HepG2 (cell line): Measurements from ENCODE around the gene THBD. TPM values are rescaled to one million over a fixed set of nuclear protein-coding genes. Genes with fewer than 3 reads are reported as not detected.

Source experiments
- ATAC-seq: fragments of 200-7000 bp; cut with Tn5 transposase; 3 replicates; pipeline ENCODE4 v1.9.1; 2020; ENCODE audit warnings: mild to moderate bottlenecking, moderate library complexity
- BruUV-seq: library from RNA; stranded (reverse); fragments of 400-500 nt; replicated peaks from 2 replicates; lab custom pipeline; 2021; lab: Mats Ljungman, UMichigan
- CTCF ChIA-PET: fragments of 300-600 bp; formaldehyde crosslinking; extraction: SDS; loops from one replicate; lab custom pipeline; 2021; ENCODE audit warnings: low total read pairs, inconsistent platforms, low intra/inter-chr PET ratio; lab: Yijun Ruan, JAX
- POLR2A ChIA-PET: fragments of 350-600 bp; sonication (Branson Sonifier 250); formaldehyde crosslinking; loops from one replicate; lab custom pipeline; 2020; ENCODE audit warnings: antibody characterized with exemption, inconsistent platforms; lab: Yijun Ruan, JAX
- DNase-seq: peaks from one replicate; pipeline ENCODE4 v3.0.0-alpha.2; 2015; ENCODE audit warnings: low spot score
- FAIRE-seq: peaks from 3 replicates; lab custom pipeline; 2011; peaks lifted over from hg19 to GRCh38; lab: Jason Lieb, UNC
- H2AFZ ChIP-seq: one replicate; pipeline ENCODE4 v1.6.1; 2011; ENCODE audit warnings: low read length, inconsistent platforms
- H3K27ac ChIP-seq: fragments of 300-600 bp; 3 replicates; pipeline ENCODE4 v1.8.0; 2011; ENCODE audit warnings: mixed run types, mild to moderate bottlenecking, mixed read lengths, low read length, inconsistent platforms; ENCODE audit not compliant: insufficient read depth; ENCODE audit errors: extremely low read length
- H3K27me3 ChIP-seq, 2 experiments: fragments of 200-600 bp in 1 of 2; 2 replicates in 1 of 2; 3 replicates in 1 of 2; pipeline versions ENCODE4 v1.6.0 to v1.8.0; 2011; ENCODE audit warnings: low read length in 2 of 2, mild to moderate bottlenecking in 2 of 2, moderate library complexity in 2 of 2, inconsistent platforms in 1 of 2; ENCODE audit not compliant: insufficient read depth in 2 of 2, control insufficient read depth in 1 of 2
- H3K36me3 ChIP-seq, 2 experiments: fragments of 200-600 bp in 1 of 2; replicated peaks in 1 of 2; 2 replicates in 1 of 2; 3 replicates in 1 of 2; pipeline versions ENCODE4 v1.5.1 to v1.8.0; 2011; ENCODE audit warnings: low read length in 2 of 2, inconsistent platforms in 1 of 2; ENCODE audit not compliant: insufficient read depth in 2 of 2, control insufficient read depth in 1 of 2
- H3K4me1 ChIP-seq: 2 replicates; pipeline ENCODE4 v1.5.1; 2012; ENCODE audit warnings: low read length, inconsistent platforms; ENCODE audit not compliant: insufficient read depth
- H3K4me2 ChIP-seq: 2 replicates; pipeline ENCODE4 v1.6.0; 2011; ENCODE audit warnings: low read depth, low read length, inconsistent platforms
- H3K4me3 ChIP-seq, 3 experiments: fragments of 200-600 bp in 1 of 3; sonication (generic), shearing (Covaris generic) in 1 of 3; replicated peaks in 1 of 3; 2 replicates each; pipeline ENCODE4 v1.5.1; 2011 to 2016; ENCODE audit warnings: low read length in 3 of 3, inconsistent platforms in 2 of 3, low read depth in 2 of 3, mild to moderate bottlenecking in 2 of 3, control low read depth in 1 of 3, mixed read lengths in 1 of 3; ENCODE audit not compliant: insufficient read depth in 1 of 3
- H3K79me2 ChIP-seq: one replicate; pipeline ENCODE4 v1.6.1; 2011; ENCODE audit warnings: low read length, inconsistent platforms; ENCODE audit not compliant: insufficient read depth
- H3K9ac ChIP-seq: 2 replicates; pipeline ENCODE4 v1.6.0; 2011; ENCODE audit warnings: mild to moderate bottlenecking, low read depth, low read length, inconsistent platforms; ENCODE audit not compliant: insufficient read depth
- H3K9me3 ChIP-seq: 2 replicates; pipeline ENCODE4 v1.5.1; 2012; ENCODE audit warnings: mild to moderate bottlenecking, low read length
- H4K20me1 ChIP-seq: 2 replicates; pipeline ENCODE4 v1.6.0; 2011; ENCODE audit warnings: inconsistent platforms, mild to moderate bottlenecking, low read length, moderate library complexity; ENCODE audit not compliant: insufficient read depth
- ATF1 ChIP-seq: IDR thresholded peaks from 2 replicates; pipeline ENCODE4 v1.6.1; 2016; ENCODE audit warnings: mild to moderate bottlenecking, control low read depth
- CENPX ChIP-seq: sonication (generic); formaldehyde crosslinking; IDR thresholded peaks from 2 replicates; pipeline ENCODE4 v1.9.0; 2021; ENCODE audit warnings: mild to moderate bottlenecking, missing genetic modification reagents, moderate library complexity
- DMAP1 ChIP-seq: IDR thresholded peaks from 2 replicates; pipeline ENCODE4 v1.6.1; 2016
- FOXP1 ChIP-seq, 2 experiments: fragments of 450-650 bp in 1 of 2; IDR thresholded peaks; 2 replicates each; pipeline ENCODE4 v1.6.1; 2017 to 2018; ENCODE audit warnings: antibody characterized with exemption in 1 of 2
- HDAC6 ChIP-seq: fragments of 200-600 bp; sonication (generic); IDR thresholded peaks from 2 replicates; pipeline ENCODE4 v1.7.0; 2017; ENCODE audit warnings: mild to moderate bottlenecking, antibody characterized with exemption, low read length, low read depth
- MIER3 ChIP-seq: IDR thresholded peaks from 2 replicates; pipeline ENCODE4 v1.6.1; 2016; ENCODE audit warnings: missing compliant biosample characterization, borderline replicate concordance
- MXD4 ChIP-seq: IDR thresholded peaks from 2 replicates; pipeline ENCODE4 v1.6.1; 2016; ENCODE audit warnings: mild to moderate bottlenecking, missing biosample characterization, missing genetic modification reagents
- NFRKB ChIP-seq: fragments of 450-650 bp; IDR thresholded peaks from 2 replicates; pipeline ENCODE4 v1.6.1; 2017
- NR2F1 ChIP-seq, 2 experiments: fragments of 450-650 bp in 1 of 2; formaldehyde crosslinking in 1 of 2; IDR thresholded peaks; 2 replicates each; pipeline versions ENCODE4 v1.5.0 to v1.6.1; 2016 to 2020; ENCODE audit warnings: mild to moderate bottlenecking in 1 of 2, missing compliant biosample characterization in 1 of 2, missing genetic modification reagents in 1 of 2, moderate library complexity in 1 of 2
- TAF15 ChIP-seq: fragments of 200-400 bp; formaldehyde crosslinking; IDR thresholded peaks from one replicate; pipeline ENCODE4 v1.6.1; 2018; ENCODE audit warnings: mild to moderate bottlenecking, low read depth, low read length; ENCODE audit not compliant: poor library complexity, severe bottlenecking
- WIZ ChIP-seq: sonication (generic); formaldehyde crosslinking; IDR thresholded peaks from 2 replicates; pipeline ENCODE4 v1.5.1; 2020; ENCODE audit warnings: mild to moderate bottlenecking, missing genetic modification reagents
- ZNF562 ChIP-seq: sonication (generic); formaldehyde crosslinking; IDR thresholded peaks from 2 replicates; pipeline ENCODE4 v1.8.0; 2022; ENCODE audit warnings: missing genetic modification reagents, borderline replicate concordance
- ZNF569 ChIP-seq: sonication (generic); formaldehyde crosslinking; IDR thresholded peaks from 2 replicates; pipeline ENCODE4 v1.5.0; 2020; ENCODE audit warnings: mild to moderate bottlenecking, missing genetic modification reagents, moderate library complexity, borderline replicate concordance
- ZNF598 ChIP-seq: sonication (generic); formaldehyde crosslinking; IDR thresholded peaks from 2 replicates; pipeline ENCODE4 v1.5.1; 2020; ENCODE audit warnings: mild to moderate bottlenecking, missing genetic modification reagents, borderline replicate concordance
- ZNF644 ChIP-seq: IDR thresholded peaks from 2 replicates; pipeline ENCODE4 v1.6.1; 2016; ENCODE audit warnings: low read depth
- ZSCAN22 ChIP-seq: sonication (generic); formaldehyde crosslinking; IDR thresholded peaks from 2 replicates; pipeline ENCODE4 v1.4.0; 2020; ENCODE audit warnings: mild to moderate bottlenecking, missing genetic modification reagents
- WGBS: methylation state at CpG from one replicate; pipeline ENCODE4 v1.1.6; 2017; ENCODE audit warnings: low lambda C conversion rate; 5-methylcytosine and 5-hydroxymethylcytosine counted together
- in situ Hi-C: cut with HindIII; loops from 2 replicates; pipeline ENCODE4 v1.10.0; 2017; ENCODE audit warnings: low pct_unique_long_range_greater_than_20kb; ENCODE audit not compliant: extremely low pct_ligation_motif_present
- intact Hi-C: fragments of 100-400 bp; cut with micrococcal nuclease; formaldehyde crosslinking; loops from one replicate; pipeline ENCODE4 v1.10.0; 2022; ENCODE audit not compliant: unreplicated experiment
- polyA plus RNA-seq, 8 experiments: library from polyadenylated mRNA; depleted of rRNA in 3 of 8; stranded (reverse) in 7 of 8; unstranded in 1 of 8; fragments of >200 nt; fragmentation: Illumina TruSeq in 4 of 8; extraction: Trizol in 4 of 8; gene quantifications; 2 replicates each; pipeline versions ENCODE4 v1.2.1 to v1.2.3, GENCODE V29; 2011 to 2016; ENCODE audit warnings: low read depth in 4 of 8, missing spikeins in 1 of 8, mixed read lengths in 1 of 8; ENCODE audit not compliant: insufficient read depth in 1 of 8
- total RNA-seq, 5 experiments: library from RNA; depleted of rRNA; stranded (reverse); fragments of >200 nt; fragmentation: Illumina TruSeq; extraction: Trizol; gene quantifications; 2 replicates each; pipeline ENCODE4 v1.2.3, GENCODE V29; 2016; ENCODE audit warnings: low read depth in 1 of 5
- TF ChIP-seq, protein P1 (sequence below): sonication (generic); formaldehyde crosslinking; IDR thresholded peaks from 2 replicates; pipeline ENCODE4 v1.9.0; 2021; ENCODE audit warnings: missing genetic modification reagents, borderline replicate concordance
- TF ChIP-seq, protein P2 (sequence below): sonication (generic); formaldehyde crosslinking; IDR thresholded peaks from 2 replicates; pipeline ENCODE4 v1.9.0; 2021; ENCODE audit warnings: missing genetic modification reagents, mild to moderate bottlenecking, borderline replicate concordance
- TF ChIP-seq, protein P3 (sequence below): sonication (generic); formaldehyde crosslinking; conservative IDR thresholded peaks from 2 replicates; pipeline ENCODE4 v1.8.1; 2023; ENCODE audit warnings: missing genetic modification reagents

THBD gene
- total and polyA plus RNA-seq, 2 of the 13 experiments (the other 11 are each of a cell fraction or from before 2014, with no cell fraction given), result 0.03 TPM; not detected in 1

DNA sequence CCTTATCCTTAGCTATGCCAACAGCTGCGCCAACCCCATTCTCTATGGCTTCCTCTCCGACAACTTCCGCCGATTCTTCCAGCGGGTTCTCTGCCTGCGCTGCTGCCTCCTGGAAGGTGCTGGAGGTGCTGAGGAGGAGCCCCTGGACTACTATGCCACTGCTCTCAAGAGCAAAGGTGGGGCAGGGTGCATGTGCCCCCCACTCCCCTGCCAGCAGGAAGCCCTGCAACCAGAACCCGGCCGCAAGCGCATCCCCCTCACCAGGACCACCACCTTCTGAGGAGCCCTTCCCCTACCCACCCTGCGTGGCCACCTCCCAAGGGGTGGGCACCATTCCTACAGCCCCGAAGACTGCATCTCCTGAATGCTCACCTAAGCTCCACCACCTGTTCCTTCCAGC is 13.1 kb downstream of the THBD start:
- Histone ChIP-seq H3K4me2 (no peak overlapping the region), H3K79me2 (no peaks in the 10 kb centered on the region), H3K4me1 (no peaks in the 10 kb centered on the region), H3K4me3 (no peak overlapping the region), H3K9ac (no peak overlapping the region), H2AFZ (no peak overlapping the region), H3K36me3 (no peaks in the 10 kb centered on the region), H3K9me3 (no peaks in the 10 kb centered on the region), H3K27ac (no peak overlapping the region), H4K20me1 (no peaks in the 10 kb centered on the region), H3K27me3 (peaks cover 2 to 39% of the 10 kb centered on the region in 2 experiments; a peak in 4 of 5 replicates)
- TF ChIP-seq WIZ (no peak), CENPX (no peak), ZNF562 (CRISPR knock-in tag) (no peak), ZNF598 (no peak), TAF15 (no peak), MXD4 (CRISPR knock-in tag) (no peak), NFRKB (no peak), ATF1 (no peak), FOXP1 (IDR thresholded peaks at IDR 0.05) (no peak), FOXP1 (CRISPR knock-in tag; IDR thresholded peaks at IDR 0.05) (no peak), ZNF569 (CRISPR knock-in tag) (no peak), DMAP1 (no peak), MIER3 (CRISPR knock-in tag) (no peak), ZNF644 (CRISPR knock-in tag) (no peak), HDAC6 (no peak), NR2F1 (CRISPR knock-in tag; IDR thresholded peaks at IDR 0.05) (no peak), ZSCAN22 (CRISPR knock-in tag) (no peak)
- TF ChIP-seq, protein P1, sequence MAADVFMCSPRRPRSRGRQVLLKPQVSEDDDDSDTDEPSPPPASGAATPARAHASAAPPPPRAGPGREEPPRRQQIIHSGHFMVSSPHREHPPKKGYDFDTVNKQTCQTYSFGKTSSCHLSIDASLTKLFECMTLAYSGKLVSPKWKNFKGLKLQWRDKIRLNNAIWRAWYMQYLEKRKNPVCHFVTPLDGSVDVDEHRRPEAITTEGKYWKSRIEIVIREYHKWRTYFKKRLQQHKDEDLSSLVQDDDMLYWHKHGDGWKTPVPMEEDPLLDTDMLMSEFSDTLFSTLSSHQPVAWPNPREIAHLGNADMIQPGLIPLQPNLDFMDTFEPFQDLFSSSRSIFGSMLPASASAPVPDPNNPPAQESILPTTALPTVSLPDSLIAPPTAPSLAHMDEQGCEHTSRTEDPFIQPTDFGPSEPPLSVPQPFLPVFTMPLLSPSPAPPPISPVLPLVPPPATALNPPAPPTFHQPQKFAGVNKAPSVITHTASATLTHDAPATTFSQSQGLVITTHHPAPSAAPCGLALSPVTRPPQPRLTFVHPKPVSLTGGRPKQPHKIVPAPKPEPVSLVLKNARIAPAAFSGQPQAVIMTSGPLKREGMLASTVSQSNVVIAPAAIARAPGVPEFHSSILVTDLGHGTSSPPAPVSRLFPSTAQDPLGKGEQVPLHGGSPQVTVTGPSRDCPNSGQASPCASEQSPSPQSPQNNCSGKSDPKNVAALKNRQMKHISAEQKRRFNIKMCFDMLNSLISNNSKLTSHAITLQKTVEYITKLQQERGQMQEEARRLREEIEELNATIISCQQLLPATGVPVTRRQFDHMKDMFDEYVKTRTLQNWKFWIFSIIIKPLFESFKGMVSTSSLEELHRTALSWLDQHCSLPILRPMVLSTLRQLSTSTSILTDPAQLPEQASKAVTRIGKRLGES (CRISPR knock-in tag), result no peak
- TF ChIP-seq, protein P2, sequence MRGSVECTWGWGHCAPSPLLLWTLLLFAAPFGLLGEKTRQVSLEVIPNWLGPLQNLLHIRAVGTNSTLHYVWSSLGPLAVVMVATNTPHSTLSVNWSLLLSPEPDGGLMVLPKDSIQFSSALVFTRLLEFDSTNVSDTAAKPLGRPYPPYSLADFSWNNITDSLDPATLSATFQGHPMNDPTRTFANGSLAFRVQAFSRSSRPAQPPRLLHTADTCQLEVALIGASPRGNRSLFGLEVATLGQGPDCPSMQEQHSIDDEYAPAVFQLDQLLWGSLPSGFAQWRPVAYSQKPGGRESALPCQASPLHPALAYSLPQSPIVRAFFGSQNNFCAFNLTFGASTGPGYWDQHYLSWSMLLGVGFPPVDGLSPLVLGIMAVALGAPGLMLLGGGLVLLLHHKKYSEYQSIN (CRISPR knock-in tag), result no peak
- TF ChIP-seq, protein P3, sequence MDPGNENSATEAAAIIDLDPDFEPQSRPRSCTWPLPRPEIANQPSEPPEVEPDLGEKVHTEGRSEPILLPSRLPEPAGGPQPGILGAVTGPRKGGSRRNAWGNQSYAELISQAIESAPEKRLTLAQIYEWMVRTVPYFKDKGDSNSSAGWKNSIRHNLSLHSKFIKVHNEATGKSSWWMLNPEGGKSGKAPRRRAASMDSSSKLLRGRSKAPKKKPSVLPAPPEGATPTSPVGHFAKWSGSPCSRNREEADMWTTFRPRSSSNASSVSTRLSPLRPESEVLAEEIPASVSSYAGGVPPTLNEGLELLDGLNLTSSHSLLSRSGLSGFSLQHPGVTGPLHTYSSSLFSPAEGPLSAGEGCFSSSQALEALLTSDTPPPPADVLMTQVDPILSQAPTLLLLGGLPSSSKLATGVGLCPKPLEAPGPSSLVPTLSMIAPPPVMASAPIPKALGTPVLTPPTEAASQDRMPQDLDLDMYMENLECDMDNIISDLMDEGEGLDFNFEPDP, result no peak
- no TSS peak for BruUV-seq
- ATAC-seq (no peak), FAIRE-seq (no peak), DNase-seq (no peak)
- ChIA-PET POLR2A (no interaction called here), CTCF (no interaction called here)
- WGBS, result 50% methylated on average over 11 of the region's 11 CpGs
- in situ Hi-C loops (no loop called here), intact Hi-C loops (no loop called here)
